Ishikawa (cell line): ENCODE measurements around the gene DYNLL2.

ENCODE experiments used
- CEBPB ChIP-seq: IDR thresholded peaks from 2 replicates; pipeline ENCODE4 v1.6.1; 2012
- CREB1 ChIP-seq: IDR thresholded peaks from 2 replicates; pipeline ENCODE4 v1.6.1; 2012; ENCODE audit warnings: low read depth
- EGR1 ChIP-seq: IDR thresholded peaks from 2 replicates; pipeline ENCODE4 v1.6.1; 2012
- EP300 ChIP-seq: IDR thresholded peaks from 2 replicates; pipeline ENCODE4 v1.6.1; 2012; ENCODE audit warnings: borderline replicate concordance
- FOXM1 ChIP-seq: IDR thresholded peaks from 2 replicates; pipeline ENCODE4 v1.6.1; 2012; ENCODE audit warnings: low read depth, borderline replicate concordance
- NFIC ChIP-seq: IDR thresholded peaks from 2 replicates; pipeline ENCODE4 v1.6.1; 2012
- RAD21 ChIP-seq: IDR thresholded peaks from 2 replicates; pipeline ENCODE4 v1.6.1; 2012; ENCODE audit warnings: low read depth
- TAF1 ChIP-seq: IDR thresholded peaks from 2 replicates; pipeline ENCODE4 v1.6.1; 2012; ENCODE audit warnings: low read depth, mild to moderate bottlenecking
- TCF12 ChIP-seq: IDR thresholded peaks from 2 replicates; pipeline ENCODE4 v1.6.1; 2012; ENCODE audit warnings: low read depth
- TEAD4 ChIP-seq: IDR thresholded peaks from 2 replicates; pipeline ENCODE4 v1.6.1; 2012
- YY1 ChIP-seq: IDR thresholded peaks from 2 replicates; pipeline ENCODE4 v1.6.1; 2012; ENCODE audit warnings: low read depth
- ZBTB7A ChIP-seq: IDR thresholded peaks from 2 replicates; pipeline ENCODE4 v1.6.1; 2012; ENCODE audit warnings: low read depth
- TF ChIP-seq, protein P1 (sequence below): IDR thresholded peaks from 2 replicates; pipeline ENCODE4 v1.6.1; 2012
- TF ChIP-seq, protein P2 (sequence below): IDR thresholded peaks from 2 replicates; pipeline ENCODE4 v1.6.1; 2012; ENCODE audit warnings: low read depth, mild to moderate bottlenecking
- TF ChIP-seq, protein P3 (sequence below): IDR thresholded peaks from 2 replicates; pipeline ENCODE4 v1.6.1; 2012

The DYNLL2 gene

DNA sequence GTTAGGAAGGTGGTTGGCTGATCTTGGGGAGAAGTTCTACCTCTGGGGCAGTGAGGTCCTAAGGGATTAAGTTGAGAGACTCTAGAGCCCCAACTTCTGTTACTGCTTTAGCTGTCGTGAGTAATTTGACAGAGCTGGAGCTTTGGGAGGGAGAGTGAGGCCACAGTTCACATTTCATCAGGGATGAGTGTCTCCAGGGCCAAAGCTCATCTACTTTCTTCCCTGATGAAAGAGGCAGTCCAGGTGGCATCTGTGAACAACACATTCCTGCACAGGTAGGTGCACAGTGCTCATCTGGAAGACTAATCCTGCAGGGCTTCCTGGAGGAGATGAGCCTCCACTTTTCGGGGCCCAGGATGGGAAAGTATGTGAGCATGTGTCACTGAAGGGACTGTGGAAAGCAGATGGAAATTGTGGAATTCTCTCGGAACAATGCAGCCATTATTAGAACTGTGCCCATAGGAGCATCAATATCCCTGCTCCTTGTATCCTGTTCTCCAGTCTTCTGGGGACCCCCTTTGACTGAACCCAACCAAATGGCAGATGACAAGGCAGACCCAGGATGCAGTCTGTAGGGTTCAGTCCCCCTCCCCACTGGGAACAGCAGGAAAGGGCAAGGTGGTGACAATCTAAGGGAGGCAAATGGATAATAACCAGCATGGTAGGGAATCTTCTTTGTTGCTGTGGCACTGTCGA lies 9.0 kb downstream of the DYNLL2 start:
- TF ChIP-seq YY1: no peak
- TF ChIP-seq TCF12: no peak
- TF ChIP-seq, protein P1, sequence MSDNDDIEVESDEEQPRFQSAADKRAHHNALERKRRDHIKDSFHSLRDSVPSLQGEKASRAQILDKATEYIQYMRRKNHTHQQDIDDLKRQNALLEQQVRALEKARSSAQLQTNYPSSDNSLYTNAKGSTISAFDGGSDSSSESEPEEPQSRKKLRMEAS: no peak
- no peak for TF ChIP-seq ZBTB7A
- no peak for TF ChIP-seq EGR1
- TF ChIP-seq CEBPB: no peak
- TF ChIP-seq CREB1: no peak
- TF ChIP-seq EP300: no peak

DNA sequence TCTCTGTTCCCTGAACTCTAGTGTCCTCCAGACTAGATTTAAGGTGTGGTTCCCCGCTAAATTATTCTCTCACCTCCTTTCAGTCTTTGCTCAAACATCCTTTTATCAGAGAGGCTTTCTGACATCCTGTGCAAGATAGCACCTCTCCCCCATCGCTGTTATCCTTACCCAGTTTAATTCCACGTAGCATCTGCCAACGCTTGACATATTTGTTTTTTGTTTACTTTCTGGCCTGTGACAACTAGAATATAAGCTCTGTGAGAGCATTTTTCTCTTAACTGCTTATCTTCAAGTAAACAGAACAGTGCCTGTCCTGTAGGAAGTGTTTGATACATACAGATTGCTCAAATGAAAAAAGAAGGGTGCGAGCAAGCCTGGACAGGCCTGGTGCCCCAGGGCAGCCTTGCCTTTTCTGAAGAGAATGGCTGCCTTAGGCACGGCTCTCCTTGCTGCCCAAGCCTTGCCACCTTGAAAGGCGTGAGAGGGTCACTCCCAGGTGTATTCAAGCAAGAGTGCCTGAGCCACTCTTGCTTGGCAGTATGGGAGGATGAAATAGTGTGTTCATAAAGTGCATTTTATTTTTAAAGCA lies 9.7 kb downstream of the DYNLL2 start:
- TF ChIP-seq, protein P2, sequence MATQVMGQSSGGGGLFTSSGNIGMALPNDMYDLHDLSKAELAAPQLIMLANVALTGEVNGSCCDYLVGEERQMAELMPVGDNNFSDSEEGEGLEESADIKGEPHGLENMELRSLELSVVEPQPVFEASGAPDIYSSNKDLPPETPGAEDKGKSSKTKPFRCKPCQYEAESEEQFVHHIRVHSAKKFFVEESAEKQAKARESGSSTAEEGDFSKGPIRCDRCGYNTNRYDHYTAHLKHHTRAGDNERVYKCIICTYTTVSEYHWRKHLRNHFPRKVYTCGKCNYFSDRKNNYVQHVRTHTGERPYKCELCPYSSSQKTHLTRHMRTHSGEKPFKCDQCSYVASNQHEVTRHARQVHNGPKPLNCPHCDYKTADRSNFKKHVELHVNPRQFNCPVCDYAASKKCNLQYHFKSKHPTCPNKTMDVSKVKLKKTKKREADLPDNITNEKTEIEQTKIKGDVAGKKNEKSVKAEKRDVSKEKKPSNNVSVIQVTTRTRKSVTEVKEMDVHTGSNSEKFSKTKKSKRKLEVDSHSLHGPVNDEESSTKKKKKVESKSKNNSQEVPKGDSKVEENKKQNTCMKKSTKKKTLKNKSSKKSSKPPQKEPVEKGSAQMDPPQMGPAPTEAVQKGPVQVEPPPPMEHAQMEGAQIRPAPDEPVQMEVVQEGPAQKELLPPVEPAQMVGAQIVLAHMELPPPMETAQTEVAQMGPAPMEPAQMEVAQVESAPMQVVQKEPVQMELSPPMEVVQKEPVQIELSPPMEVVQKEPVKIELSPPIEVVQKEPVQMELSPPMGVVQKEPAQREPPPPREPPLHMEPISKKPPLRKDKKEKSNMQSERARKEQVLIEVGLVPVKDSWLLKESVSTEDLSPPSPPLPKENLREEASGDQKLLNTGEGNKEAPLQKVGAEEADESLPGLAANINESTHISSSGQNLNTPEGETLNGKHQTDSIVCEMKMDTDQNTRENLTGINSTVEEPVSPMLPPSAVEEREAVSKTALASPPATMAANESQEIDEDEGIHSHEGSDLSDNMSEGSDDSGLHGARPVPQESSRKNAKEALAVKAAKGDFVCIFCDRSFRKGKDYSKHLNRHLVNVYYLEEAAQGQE: no peak
- no peak for TF ChIP-seq ZBTB7A
- no peak for TF ChIP-seq RAD21
- TF ChIP-seq, protein P1: no peak
- no peak for TF ChIP-seq TCF12
- no peak for TF ChIP-seq CEBPB
- TF ChIP-seq EGR1: no peak
- no peak for TF ChIP-seq TEAD4
- TF ChIP-seq CREB1: no peak
- no peak for TF ChIP-seq TAF1
- no peak for TF ChIP-seq EP300
- TF ChIP-seq, protein P3, sequence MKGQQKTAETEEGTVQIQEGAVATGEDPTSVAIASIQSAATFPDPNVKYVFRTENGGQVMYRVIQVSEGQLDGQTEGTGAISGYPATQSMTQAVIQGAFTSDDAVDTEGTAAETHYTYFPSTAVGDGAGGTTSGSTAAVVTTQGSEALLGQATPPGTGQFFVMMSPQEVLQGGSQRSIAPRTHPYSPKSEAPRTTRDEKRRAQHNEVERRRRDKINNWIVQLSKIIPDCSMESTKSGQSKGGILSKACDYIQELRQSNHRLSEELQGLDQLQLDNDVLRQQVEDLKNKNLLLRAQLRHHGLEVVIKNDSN: no peak
- TF ChIP-seq NFIC: no peak

DNA sequence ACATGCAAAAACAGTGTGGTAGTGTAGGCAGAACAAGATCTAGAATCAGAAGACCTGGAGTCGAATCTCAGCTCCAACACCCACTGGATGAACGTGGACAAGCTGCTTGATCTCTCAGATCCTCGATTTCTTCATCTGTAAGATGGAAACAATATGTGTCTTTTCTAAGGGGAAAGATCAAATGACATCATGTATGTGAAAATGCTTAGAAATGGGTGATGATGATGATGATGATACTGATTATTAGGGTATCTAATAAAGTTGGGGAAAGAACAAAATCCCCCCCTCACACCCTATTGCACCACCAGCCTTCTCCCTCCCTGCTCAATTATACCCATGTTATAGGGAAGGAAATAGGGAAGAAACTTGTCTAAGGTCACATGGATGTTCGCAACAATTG lies 10.9 kb downstream of the DYNLL2 start:
- TF ChIP-seq CEBPB (no peak), YY1 (no peak), TEAD4 (no peak), CREB1 (no peak), EGR1 (no peak), TCF12 (no peak), TAF1 (no peak), FOXM1 (no peak), ZBTB7A (no peak), NFIC (no peak), EP300 (no peak), RAD21 (no peak)
- TF ChIP-seq, protein P2: no peak
- TF ChIP-seq, protein P1: no peak
- TF ChIP-seq, protein P3: no peak

DNA sequence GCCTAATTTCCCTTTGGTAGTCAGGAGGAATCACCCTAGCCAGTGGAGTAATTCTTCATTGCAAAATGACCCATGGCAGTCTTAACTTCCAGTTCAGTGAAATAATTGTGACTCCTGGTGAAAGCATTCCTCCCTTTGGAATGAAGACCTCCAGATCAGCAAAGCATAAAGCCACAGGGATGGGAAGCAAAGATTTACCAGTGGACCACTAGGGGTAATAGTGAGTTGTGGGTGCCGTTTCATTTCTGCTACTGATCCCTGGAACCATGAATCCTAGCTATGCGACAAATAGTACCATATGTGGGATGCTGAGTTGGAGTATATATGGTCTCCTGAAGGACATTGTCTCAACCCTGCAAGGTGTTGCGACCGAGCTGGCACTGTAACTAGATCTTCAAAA lies 13.7 kb downstream of the DYNLL2 start:
- TF ChIP-seq, protein P2: no peak
- TF ChIP-seq TCF12 (no peak), EGR1 (no peak), FOXM1 (no peak), EP300 (no peak), CREB1 (no peak), TEAD4 (no peak), TAF1 (no peak), YY1 (no peak), RAD21 (no peak), ZBTB7A (no peak), NFIC (no peak), CEBPB (no peak)
- TF ChIP-seq, protein P3: no peak
- TF ChIP-seq, protein P1: no peak
